Adrenal gland (tissue), 12 donors: ENCODE results near the gene LPP. TPM values are rescaled to one million over a fixed set of nuclear protein-coding genes. Genes with fewer than 3 reads are reported as not detected.

Source experiments
- DNase-seq, 7 donors: peaks; one replicate each; pipeline ENCODE4 v3.0.0-alpha.2; 2019 to 2020
- H3K27ac ChIP-seq, 5 donors: fragments of 200-600 bp; sonication (generic) in 4 of 5; 1 replicate in 3 of 5; 2 replicates in 2 of 5; pipeline versions ENCODE4 v1.5.1 to v1.8.0; 2016 to 2020; ENCODE audit warnings: mild to moderate bottlenecking in 1 of 5
- H3K27me3 ChIP-seq: fragments of 200-600 bp; 2 replicates; pipeline ENCODE4 v1.8.0; 2021
- H3K36me3 ChIP-seq, 2 donors: fragments of 200-600 bp; replicated peaks in 1 of 2; 1 replicate in 1 of 2; 2 replicates in 1 of 2; pipeline versions ENCODE4 v1.5.1 to v1.8.0; 2018 to 2022
- H3K4me1 ChIP-seq, 2 donors: fragments of 200-600 bp; replicated peaks in 1 of 2; 1 replicate in 1 of 2; 2 replicates in 1 of 2; pipeline versions ENCODE4 v1.5.1 to v1.8.0; 2018 to 2021
- H3K4me3 ChIP-seq, 4 donors: fragments of 200-600 bp; sonication (generic) in 3 of 4; one replicate each; pipeline ENCODE4 v1.5.1; 2016 to 2018
- H3K9me3 ChIP-seq, 3 donors: fragments of 200-600 bp; sonication (generic) in 1 of 3; replicated peaks in 1 of 3; 1 replicate in 2 of 3; 2 replicates in 1 of 3; pipeline versions ENCODE4 v1.5.1 to v1.8.0; 2016 to 2021
- CTCF ChIP-seq, 6 experiments: fragments of 450-650 bp in 4 of 6; fragments of 200-600 bp in 2 of 6; sonication (generic) in 1 of 6; IDR thresholded peaks; 1 replicate in 5 of 6; 2 replicates in 1 of 6; pipeline versions ENCODE4 v1.5.1 to v1.8.0; 2016 to 2021; ENCODE audit warnings: antibody characterized with exemption in 6 of 6, mild to moderate bottlenecking in 2 of 6, moderate library complexity in 1 of 6
- POLR2A ChIP-seq, 2 donors: fragments of 450-650 bp; IDR thresholded peaks; one replicate each; pipeline ENCODE4 v1.6.1; 2017; ENCODE audit warnings: antibody characterized with exemption in 2 of 2, mild to moderate bottlenecking in 2 of 2, moderate library complexity in 1 of 2
- WGBS, 4 donors: extraction: QIAGEN DNeasy Blood & Tissue Kit in 2 of 4; methylation state at CpG; one replicate each; pipeline versions ENCODE4 v1.1.5 to v1.1.7; 2013 to 2017; 5-methylcytosine and 5-hydroxymethylcytosine counted together
- intact Hi-C, 2 donors: fragments of 100-400 bp; cut with DNase I; formaldehyde crosslinking; loops; one replicate each; pipeline versions ENCODE4 v1.14.1 to v1.15.0; 2022 to 2023
- polyA plus RNA-seq, 3 donors: library from polyadenylated mRNA; stranded (reverse); fragments of 200-250 nt in 2 of 3; fragments of 350-450 nt in 1 of 3; fragmentation: Illumina TruSeq in 1 of 3; extraction: RNeasy Lipid Tissue Mini Kit (QIAGEN cat#74804) in 1 of 3; gene quantifications; one replicate each; pipeline ENCODE4 v1.2.3, GENCODE V29; 2013 to 2014
- total RNA-seq, 9 donors: library from RNA; depleted of rRNA in 4 of 9; stranded (reverse); fragments of >200 nt in 4 of 9; fragments of 120-200 nt in 1 of 9; fragmentation: NEBNext Ultra II Directional in 1 of 9; extraction: Animal tissue kit (Norgen Biotek cat#: 25700) in 1 of 9; gene quantifications; one replicate each; pipeline versions ENCODE4 v1.1.0 to v1.2.4, GENCODE V29; 2013 to 2023
- donor health status: healthy with polysubstance abuse.
- donor health status: Bipolar disorder and iron deficiency.
- donor health status: DM: yes; HTN: yes; CAD: no.
- donor health status: DM: no; HTN: no; CAD: no.
- donor health status: DM: no; HTN: no; CAD: no.
- donor health status: DM: yes; HTN: yes; CAD: no.

Gene LPP
- total and polyA plus RNA-seq, 12 donors: 7.0 to 170 (median 101) TPM

DNA sequence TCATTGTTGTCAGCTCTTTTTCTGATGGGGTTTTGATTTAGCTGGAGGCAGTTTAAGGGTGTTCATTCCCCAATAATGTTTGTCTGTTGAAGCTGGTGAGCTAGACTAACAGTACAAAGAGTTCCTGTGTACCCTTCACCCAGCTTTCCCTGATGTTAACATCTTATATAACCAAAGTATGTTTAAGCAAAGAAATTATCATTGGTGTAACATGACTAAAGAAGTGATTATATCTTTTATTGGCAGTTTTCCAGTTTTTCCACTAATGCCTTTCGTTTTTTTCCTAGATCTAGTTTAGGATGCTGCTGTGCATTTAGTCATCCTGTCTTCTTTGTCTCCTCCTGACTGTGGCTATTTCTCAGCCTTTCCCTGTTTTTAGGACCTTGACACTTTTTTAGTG is 165.6 kb downstream of the LPP start:
- no peaks in the 10 kb centered on the region for H3K9me3 ChIP-seq
- H3K27ac ChIP-seq: no peak overlapping the region
- WGBS, 4 donors: 19 to 25% (median 22%) methylated on average over 1 of the region's 1 CpG
- H3K36me3 ChIP-seq: no peaks in the 10 kb centered on the region
- DNase-seq: no peak
- intact Hi-C loops: no loop called here
- H3K4me3 ChIP-seq: no peak overlapping the region
- H3K4me1 ChIP-seq: peaks cover 14 to 41% of the 10 kb centered on the region in 2 donors
- TF ChIP-seq CTCF (IDR thresholded peaks at IDR 0.05) (no peak), POLR2A (IDR thresholded peaks at IDR 0.05) (no peak)
- no peaks in the 10 kb centered on the region for H3K27me3 ChIP-seq

DNA sequence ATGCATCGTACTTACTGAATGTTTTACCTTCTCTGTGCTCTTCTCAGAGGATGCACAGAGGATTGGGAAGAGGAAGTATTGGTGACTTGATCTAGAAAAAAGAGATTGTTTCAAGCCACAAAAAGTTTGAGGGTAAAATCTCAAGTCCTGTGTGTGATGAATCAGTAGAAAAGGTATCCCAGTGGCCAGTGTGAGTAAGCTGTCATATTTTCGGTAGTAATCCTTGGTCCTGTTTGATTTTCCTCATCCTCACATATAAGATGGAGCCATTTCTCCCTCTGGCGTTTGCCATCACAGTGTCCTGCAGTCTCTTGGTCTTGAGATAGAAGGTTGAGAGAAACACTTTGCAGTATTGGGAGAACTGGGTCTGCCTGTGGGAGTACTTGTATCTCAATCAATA is 166.8 kb downstream of the LPP start:
- H3K36me3 ChIP-seq: no peaks in the 10 kb centered on the region
- H3K27me3 ChIP-seq: no peaks in the 10 kb centered on the region
- TF ChIP-seq CTCF (IDR thresholded peaks at IDR 0.05) (no peak), POLR2A (IDR thresholded peaks at IDR 0.05) (no peak)
- H3K9me3 ChIP-seq: no peaks in the 10 kb centered on the region
- peaks cover 11 to 40% of the 10 kb centered on the region in 2 donors for H3K4me1 ChIP-seq
- no peak for DNase-seq
- WGBS, 4 donors: 87 to 95% (median 93%) methylated on average over 3 of the region's 3 CpGs
- H3K27ac ChIP-seq: no peak overlapping the region
- H3K4me3 ChIP-seq: no peak overlapping the region
- intact Hi-C loops: no loop called here

DNA sequence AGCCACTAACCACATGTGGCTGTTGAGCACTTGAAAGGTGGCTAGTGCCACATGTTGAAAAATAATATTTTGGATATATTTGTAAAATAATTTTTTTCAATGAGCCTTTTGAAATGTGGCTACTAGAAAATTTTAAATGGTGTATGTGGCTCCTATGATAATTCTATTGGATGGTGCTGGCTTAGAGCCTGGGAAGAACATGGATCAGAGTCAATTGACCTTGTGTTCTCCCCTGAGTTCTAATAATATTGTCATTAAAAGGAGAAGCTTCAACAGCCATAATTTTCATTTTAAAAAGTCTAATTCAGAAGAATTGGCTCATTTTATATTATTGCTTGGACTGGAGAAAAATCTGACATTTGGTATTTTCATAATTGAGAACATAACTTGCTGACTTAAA is 167.3 kb downstream of the LPP start:
- Histone ChIP-seq H3K4me3 (no peak overlapping the region), H3K9me3 (no peaks in the 10 kb centered on the region), H3K27me3 (no peaks in the 10 kb centered on the region), H3K36me3 (no peaks in the 10 kb centered on the region), H3K4me1 (peaks cover 7 to 40% of the 10 kb centered on the region in 2 donors), H3K27ac (no peak overlapping the region)
- TF ChIP-seq POLR2A (IDR thresholded peaks at IDR 0.05): no peak
- no peak for TF ChIP-seq CTCF (IDR thresholded peaks at IDR 0.05)
- intact Hi-C loops: no loop called here
- DNase-seq: no peak

DNA sequence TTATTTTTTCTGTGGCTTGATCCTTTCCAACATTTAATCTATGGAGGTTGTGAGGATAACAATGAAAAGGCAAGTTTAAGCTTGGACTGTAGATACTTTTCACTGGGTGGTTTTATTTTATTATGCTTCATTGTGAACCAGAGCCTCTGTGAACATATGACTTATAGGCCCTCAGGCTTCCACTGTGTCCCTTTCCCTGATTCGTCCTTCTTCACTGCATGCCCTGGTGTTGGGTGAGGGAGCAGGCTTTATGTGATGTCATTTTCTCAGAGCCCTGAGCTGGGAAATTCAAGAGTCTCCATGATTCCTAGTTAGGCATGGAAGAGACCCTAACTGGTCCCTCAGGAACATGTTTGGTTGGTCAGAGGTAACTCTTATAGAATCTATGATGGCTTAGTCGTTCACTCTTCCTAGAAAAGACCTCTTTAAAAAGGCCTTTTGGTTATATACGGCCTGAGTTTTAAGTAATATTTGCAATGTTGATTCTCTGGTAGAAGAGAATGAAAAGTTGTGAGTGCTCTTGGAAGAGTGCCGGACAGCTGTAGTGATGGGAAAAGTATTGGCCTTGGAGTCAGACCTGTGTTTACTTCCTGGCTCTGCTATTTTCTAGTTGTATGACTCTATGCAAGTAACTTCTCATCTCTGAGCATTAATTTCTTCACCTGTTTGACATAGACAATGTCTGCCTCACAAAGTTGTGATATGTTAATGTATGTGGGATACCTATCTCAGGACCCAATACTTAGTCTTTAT is 168.4 kb downstream of the LPP start:
- Histone ChIP-seq H3K9me3 (no peaks in the 10 kb centered on the region), H3K27me3 (no peaks in the 10 kb centered on the region), H3K4me1 (peaks cover 11 to 41% of the 10 kb centered on the region in 2 donors), H3K36me3 (no peaks in the 10 kb centered on the region), H3K4me3 (no peak overlapping the region), H3K27ac (peak overlapping the region in 1 of 5 donors; percentile 8)
- peak in 3 of 7 donors; percentile 23 to 48 (median 31) for DNase-seq
- TF ChIP-seq CTCF (IDR thresholded peaks at IDR 0.05) (no peak), POLR2A (IDR thresholded peaks at IDR 0.05) (no peak)
- intact Hi-C loops: no loop called here
- WGBS, 4 donors: 78 to 87% (median 84%) methylated on average over 4 of the region's 4 CpGs
